ENCODE data around the gene TOR1AIP2.

GRCh38 chr1:179883745-179884138 is 6.1 kb upstream of the TOR1AIP2 start:
- TF ChIP-seq ESRRG (CRISPR knock-in tag; IDR thresholded peaks at IDR 0.05) = no peak
- TF ChIP-seq ZFP3 (CRISPR knock-in tag; IDR thresholded peaks at IDR 0.05) = no peak
- TF ChIP-seq PATZ1 (CRISPR knock-in tag; IDR thresholded peaks at IDR 0.05; ENCODE audit: borderline replicate concordance) = no peak
- TF ChIP-seq RARB (CRISPR knock-in tag; IDR thresholded peaks at IDR 0.05) = no peak
- TF ChIP-seq ARNTL (CRISPR knock-in tag; IDR thresholded peaks at IDR 0.05; ENCODE audit: borderline replicate concordance, low read depth) = no peak
- no peak for TF ChIP-seq TOX (CRISPR knock-in tag; IDR thresholded peaks at IDR 0.05; ENCODE audit: borderline replicate concordance)
- no peak for TF ChIP-seq CREB5 (CRISPR knock-in tag; IDR thresholded peaks at IDR 0.05; ENCODE audit: low read depth)
- TF ChIP-seq ZNF565 (CRISPR knock-in tag; conservative IDR thresholded peaks at IDR 0.05; ENCODE audit: low read depth) = no peak
- TF ChIP-seq POU6F1 (CRISPR knock-in tag; IDR thresholded peaks at IDR 0.05; ENCODE audit: borderline replicate concordance, low read depth) = no peak
- no peak for TF ChIP-seq OSR1 (CRISPR knock-in tag; IDR thresholded peaks at IDR 0.05)
- TF ChIP-seq ZNF70 (CRISPR knock-in tag; IDR thresholded peaks at IDR 0.05) = no peak
- no peak for TF ChIP-seq ZFP30 (CRISPR knock-in tag; IDR thresholded peaks at IDR 0.05)

Data from SK-N-SH treated with all-trans-retinoic acid at 6 μM for 48 hours (cell line).